Thoracic aorta (tissue), 2 donors: Measurements from ENCODE around the gene OTUD7B. TPM values are rescaled to one million over a fixed set of nuclear protein-coding genes. Genes with fewer than 3 reads are reported as not detected.

Experiments
- ATAC-seq: fragments of 150-250 bp; one replicate; pipeline ENCODE4 v1.8.0; 2017; ENCODE audit warnings: low read depth; ENCODE audit not compliant: insufficient number of reproducible peaks, low FRiP score
- DNase-seq: peaks from one replicate; pipeline ENCODE4 v3.0.0-alpha.2; 2020; ENCODE audit warnings: low spot score
- H3K27ac ChIP-seq, 2 donors: fragments of 200-600 bp; sonication (generic); 1 replicate in 1 of 2; 2 replicates in 1 of 2; pipeline ENCODE4 v1.5.1; 2016; ENCODE audit warnings: mild to moderate bottlenecking in 2 of 2, moderate library complexity in 2 of 2
- H3K27me3 ChIP-seq: fragments of 200-600 bp; sonication (generic); replicated peaks from 2 replicates; pipeline ENCODE4 v1.6.0; 2016; ENCODE audit warnings: mild to moderate bottlenecking; ENCODE audit not compliant: insufficient read depth
- H3K36me3 ChIP-seq: fragments of 200-600 bp; sonication (generic); one replicate; pipeline ENCODE4 v1.5.1; 2016
- H3K4me1 ChIP-seq, 2 donors: fragments of 200-600 bp; sonication (generic); 1 replicate in 1 of 2; 2 replicates in 1 of 2; pipeline versions ENCODE4 v1.5.1 to v1.6.0; 2016; ENCODE audit warnings: low read depth in 2 of 2, mild to moderate bottlenecking in 1 of 2; ENCODE audit not compliant: control insufficient read depth in 1 of 2
- H3K4me3 ChIP-seq: fragments of 200-600 bp; sonication (generic); 2 replicates; pipeline ENCODE4 v1.5.1; 2016; ENCODE audit warnings: mild to moderate bottlenecking
- H3K9me3 ChIP-seq: fragments of 200-600 bp; sonication (generic); 2 replicates; pipeline ENCODE4 v1.5.1; 2016
- total RNA-seq, 2 donors: library from RNA; depleted of rRNA; stranded (reverse); fragments of >200 nt; gene quantifications; one replicate each; pipeline versions ENCODE4 v1.1.0 to v1.2.3, GENCODE V29; 2016
- TF ChIP-seq, protein P1 (sequence below): fragments of 200-600 bp; sonication (generic); IDR thresholded peaks from one replicate; pipeline ENCODE4 v1.5.1; 2019; ENCODE audit warnings: antibody characterized with exemption

OTUD7B gene
- total RNA-seq, 2 donors from 2014 or later = 29.9 to 30.6 TPM

DNA sequence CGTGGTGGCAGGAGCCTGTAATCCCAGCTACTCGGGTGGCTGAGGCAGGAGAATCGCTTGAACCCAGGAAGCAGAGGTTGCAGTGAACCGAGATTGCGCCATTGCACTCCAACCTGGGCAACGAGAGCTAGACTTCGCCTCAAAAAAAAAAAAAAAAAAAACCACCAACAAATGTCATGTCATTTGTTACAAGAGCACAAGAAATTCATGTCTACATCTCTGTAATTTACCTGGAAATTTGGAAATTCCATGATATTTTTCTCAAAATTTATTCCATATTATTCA, 40.5 kb upstream of the OTUD7B start:
- Histone ChIP-seq H3K27ac (no peak overlapping the region), H3K9me3 (no peaks in the 10 kb centered on the region), H3K4me3 (no peak overlapping the region), H3K27me3 (no peaks in the 10 kb centered on the region), H3K36me3 (no peaks in the 10 kb centered on the region), H3K4me1 (peaks cover 0 to 14% of the 10 kb centered on the region in 2 donors)
- ATAC-seq = no peak
- no peak for DNase-seq
- TF ChIP-seq, protein P1, sequence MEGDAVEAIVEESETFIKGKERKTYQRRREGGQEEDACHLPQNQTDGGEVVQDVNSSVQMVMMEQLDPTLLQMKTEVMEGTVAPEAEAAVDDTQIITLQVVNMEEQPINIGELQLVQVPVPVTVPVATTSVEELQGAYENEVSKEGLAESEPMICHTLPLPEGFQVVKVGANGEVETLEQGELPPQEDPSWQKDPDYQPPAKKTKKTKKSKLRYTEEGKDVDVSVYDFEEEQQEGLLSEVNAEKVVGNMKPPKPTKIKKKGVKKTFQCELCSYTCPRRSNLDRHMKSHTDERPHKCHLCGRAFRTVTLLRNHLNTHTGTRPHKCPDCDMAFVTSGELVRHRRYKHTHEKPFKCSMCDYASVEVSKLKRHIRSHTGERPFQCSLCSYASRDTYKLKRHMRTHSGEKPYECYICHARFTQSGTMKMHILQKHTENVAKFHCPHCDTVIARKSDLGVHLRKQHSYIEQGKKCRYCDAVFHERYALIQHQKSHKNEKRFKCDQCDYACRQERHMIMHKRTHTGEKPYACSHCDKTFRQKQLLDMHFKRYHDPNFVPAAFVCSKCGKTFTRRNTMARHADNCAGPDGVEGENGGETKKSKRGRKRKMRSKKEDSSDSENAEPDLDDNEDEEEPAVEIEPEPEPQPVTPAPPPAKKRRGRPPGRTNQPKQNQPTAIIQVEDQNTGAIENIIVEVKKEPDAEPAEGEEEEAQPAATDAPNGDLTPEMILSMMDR = no peak

- H3K27ac ChIP-seq = no peak overlapping the region
- TF ChIP-seq, protein P1 = no peak
Observed at GRCh38 chr1:150049926-150050325, 39.4 kb upstream of the OTUD7B start.

DNA sequence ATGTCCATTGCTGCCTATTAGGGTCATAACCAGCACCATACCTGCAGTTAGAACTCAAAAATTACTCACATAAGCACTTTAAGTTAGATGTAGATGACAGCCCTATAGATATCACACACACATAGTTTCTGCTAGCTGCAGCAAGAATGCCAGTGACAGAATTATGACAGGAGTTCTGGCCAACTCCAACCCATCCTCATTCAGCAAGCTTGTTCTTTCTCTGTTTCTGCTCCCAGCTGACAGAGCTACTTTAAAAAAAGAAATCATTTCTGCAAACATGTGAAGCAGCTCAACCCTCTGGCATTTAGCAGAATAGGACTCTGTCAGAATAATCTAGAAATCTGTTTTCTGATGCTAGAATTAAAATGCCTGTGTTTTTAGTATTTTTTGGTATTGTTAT, 23.8 kb upstream of the OTUD7B start:
- TF ChIP-seq, protein P1 = no peak
- H3K36me3 ChIP-seq = no peaks in the 10 kb centered on the region
- no peak overlapping the region for H3K27ac ChIP-seq
- no peak for ATAC-seq
- H3K4me3 ChIP-seq = no peak overlapping the region
- DNase-seq = no peak
- no peaks in the 10 kb centered on the region for H3K4me1 ChIP-seq
- no peaks in the 10 kb centered on the region for H3K27me3 ChIP-seq
- no peaks in the 10 kb centered on the region for H3K9me3 ChIP-seq

More at GRCh38 chr1:150049926-150050325, 39.4 kb upstream of the OTUD7B start:
- Histone ChIP-seq H3K36me3 (no peaks in the 10 kb centered on the region), H3K4me1 (peaks cover 0 to 14% of the 10 kb centered on the region in 2 donors), H3K9me3 (no peaks in the 10 kb centered on the region), H3K4me3 (no peak overlapping the region), H3K27me3 (no peaks in the 10 kb centered on the region)
- DNase-seq (no peak), ATAC-seq (no peak)

DNA sequence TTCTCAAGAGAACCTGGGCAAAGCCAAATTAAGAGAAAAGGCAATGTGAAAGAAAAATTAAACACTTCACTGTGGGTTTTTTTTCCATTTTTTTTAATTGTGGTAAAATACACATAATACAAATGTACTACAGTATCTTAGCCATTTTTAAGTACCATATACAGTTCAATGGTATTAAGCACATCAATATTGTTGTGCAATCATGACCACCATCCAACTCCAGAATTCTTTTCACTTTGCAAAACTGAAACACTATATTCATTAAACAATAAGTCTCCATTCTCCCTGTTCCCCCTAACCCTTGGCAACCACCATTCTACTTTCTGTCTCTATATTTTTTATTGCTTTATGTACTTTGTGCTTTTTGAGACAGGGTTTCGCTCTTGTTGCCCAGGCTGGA, 17.8 kb upstream of the OTUD7B start:
- H3K9me3 ChIP-seq = no peaks in the 10 kb centered on the region
- no peak overlapping the region for H3K4me3 ChIP-seq
- TF ChIP-seq, protein P1 = no peak
- H3K27ac ChIP-seq = no peak overlapping the region
- no peak for DNase-seq
- no peaks in the 10 kb centered on the region for H3K27me3 ChIP-seq
- no peak for ATAC-seq
- H3K4me1 ChIP-seq = no peaks in the 10 kb centered on the region
- no peaks in the 10 kb centered on the region for H3K36me3 ChIP-seq

- ATAC-seq (no peak), DNase-seq (no peak)
- Histone ChIP-seq H3K4me1 (peaks cover 0 to 17% of the 10 kb centered on the region in 2 donors), H3K27me3 (no peaks in the 10 kb centered on the region), H3K36me3 (no peaks in the 10 kb centered on the region), H3K9me3 (no peaks in the 10 kb centered on the region), H3K27ac (no peak overlapping the region), H3K4me3 (no peak overlapping the region)
- TF ChIP-seq, protein P1 = no peak
Observed at GRCh38 chr1:150024156-150024555, 13.6 kb upstream of the OTUD7B start.
